Panc1 (cell line): Measurements from ENCODE around the gene WAS.

Experiments used
- CTCF ChIP-seq: fragments of 450-650 bp; IDR thresholded peaks from 2 replicates; pipeline ENCODE4 v1.5.1; 2017; ENCODE audit warnings: mild to moderate bottlenecking
- POLR2AphosphoS5 ChIP-seq: IDR thresholded peaks from 2 replicates; pipeline ENCODE4 v1.6.1; 2012; ENCODE audit warnings: mild to moderate bottlenecking, low read depth, low read length, moderate library complexity
- TCF7L2 ChIP-seq: IDR thresholded peaks from 2 replicates; pipeline ENCODE4 v1.6.1; 2011; ENCODE audit warnings: mild to moderate bottlenecking, low read depth, low read length, inconsistent platforms

GRCh38 chrX:48737940-48738339 lies 54.3 kb downstream of the WAS start:
- TF ChIP-seq CTCF, result no peak
- TF ChIP-seq POLR2AphosphoS5, result no peak
- TF ChIP-seq TCF7L2, result no peak
